HG03135 (cell line): ENCODE measurements around the gene TSPAN9.

Source experiments
- ATAC-seq: cut with Tn5 transposase; IDR thresholded peaks from one replicate; pipeline ENCODE4 v1.9.1; 2021; ENCODE audit warnings: mild to moderate bottlenecking, moderate library complexity; ENCODE audit not compliant: unreplicated experiment

Gene TSPAN9

GRCh38 chr12:3157581-3158323 lies 80.6 kb downstream of the TSPAN9 start:
- ATAC-seq = no peak

GRCh38 chr12:3158851-3159465 lies 81.8 kb downstream of the TSPAN9 start:
- ATAC-seq = no peak

GRCh38 chr12:3160081-3160480 lies 82.9 kb downstream of the TSPAN9 start:
- ATAC-seq = no peak

GRCh38 chr12:3161861-3162260 lies 84.7 kb downstream of the TSPAN9 start:
- no peak for ATAC-seq

GRCh38 chr12:3164454-3165077 lies 87.4 kb downstream of the TSPAN9 start:
- ATAC-seq = no peak

- no peak for ATAC-seq
Measured at GRCh38 chr12:3165078-3165980, 88.2 kb downstream of the TSPAN9 start.

GRCh38 chr12:3167636-3168035 lies 90.5 kb downstream of the TSPAN9 start:
- ATAC-seq = no peak

- no peak for ATAC-seq
Measured at GRCh38 chr12:3168223-3169221, 91.3 kb downstream of the TSPAN9 start.

GRCh38 chr12:3170423-3171194 lies 93.4 kb downstream of the TSPAN9 start:
- no peak for ATAC-seq

GRCh38 chr12:3171195-3171591 lies 94.0 kb downstream of the TSPAN9 start:
- ATAC-seq = no peak

- no peak for ATAC-seq
Measured at GRCh38 chr12:3172124-3173007, 95.2 kb downstream of the TSPAN9 start.

GRCh38 chr12:3173008-3173553 lies 95.9 kb downstream of the TSPAN9 start:
- no peak for ATAC-seq

GRCh38 chr12:3173912-3174311 lies 96.7 kb downstream of the TSPAN9 start:
- no peak for ATAC-seq

- ATAC-seq = no peak
Measured at GRCh38 chr12:3175238-3175637, 98.1 kb downstream of the TSPAN9 start.

- no peak for ATAC-seq
Measured at GRCh38 chr12:3176754-3177153, 99.6 kb downstream of the TSPAN9 start.

GRCh38 chr12:3177778-3178425 lies 100.7 kb downstream of the TSPAN9 start:
- no peak for ATAC-seq

GRCh38 chr12:3178671-3179313 lies 101.6 kb downstream of the TSPAN9 start:
- ATAC-seq = no peak
